Medulla oblongata (tissue), 1 donor: ENCODE results near the gene PRELP.

Source experiments
- DNase-seq: peaks from one replicate; pipeline ENCODE4 v3.0.0-alpha.2; 2015; ENCODE audit errors: extremely low spot score

PRELP gene

GRCh38 chr1:203477748-203478147 is 2.1 kb downstream of the PRELP start:
- DNase-seq = no peak

- no peak for DNase-seq
These were observed 2.6 kb downstream of the PRELP start for GRCh38 chr1:203478231-203478630.

- no peak for DNase-seq
These were observed 3.4 kb downstream of the PRELP start for GRCh38 chr1:203478986-203479385.

GRCh38 chr1:203479646-203480045 is 4.0 kb downstream of the PRELP start:
- DNase-seq = no peak

GRCh38 chr1:203480084-203480483 is 4.5 kb downstream of the PRELP start:
- no peak for DNase-seq

GRCh38 chr1:203480525-203481084 is 5.0 kb downstream of the PRELP start:
- DNase-seq = no peak

GRCh38 chr1:203481196-203481595 is 5.6 kb downstream of the PRELP start:
- no peak for DNase-seq

GRCh38 chr1:203486618-203487370 is 11.2 kb downstream of the PRELP start:
- DNase-seq = no peak

GRCh38 chr1:203488539-203488938 is 12.9 kb downstream of the PRELP start:
- DNase-seq = no peak

GRCh38 chr1:203490607-203491006 is 15.0 kb downstream of the PRELP start:
- no peak for DNase-seq

GRCh38 chr1:203491664-203492063 is 16.1 kb downstream of the PRELP start:
- DNase-seq = no peak

GRCh38 chr1:203492082-203492747 is 16.6 kb downstream of the PRELP start:
- DNase-seq = no peak

GRCh38 chr1:203492748-203493130 is 17.1 kb downstream of the PRELP start:
- no peak for DNase-seq

- no peak for DNase-seq
These were observed 18.3 kb downstream of the PRELP start, which contains the start of gene OPTC for GRCh38 chr1:203493901-203494300. Gene OPTC (plus strand): TSS chr1:203494153. CDS start chr1:203496006, 1,853 bp downstream.

- DNase-seq = no peak
These were observed 20.2 kb downstream of the PRELP start for GRCh38 chr1:203495845-203496244.

GRCh38 chr1:203497269-203497777 is 21.7 kb downstream of the PRELP start:
- DNase-seq = no peak

GRCh38 chr1:203499643-203500278 is 24.2 kb downstream of the PRELP start:
- no peak for DNase-seq

- DNase-seq = no peak
These were observed 24.7 kb downstream of the PRELP start for GRCh38 chr1:203500279-203500678.

- DNase-seq = no peak
These were observed 28.2 kb downstream of the PRELP start for GRCh38 chr1:203503836-203504235.

- DNase-seq = peak; percentile 93
These were observed 29.0 kb downstream of the PRELP start for GRCh38 chr1:203504400-203505250.

- no peak for DNase-seq
These were observed 30.1 kb downstream of the PRELP start for GRCh38 chr1:203505526-203506204.
